ENCODE data around the gene SNAPC4. TPM values are rescaled to one million over a fixed set of nuclear protein-coding genes. Genes with fewer than 3 reads are reported as not detected.

Gene SNAPC4
- polyA plus RNA-seq, 1 donor from 2014 or later: 6.8 TPM

DNA sequence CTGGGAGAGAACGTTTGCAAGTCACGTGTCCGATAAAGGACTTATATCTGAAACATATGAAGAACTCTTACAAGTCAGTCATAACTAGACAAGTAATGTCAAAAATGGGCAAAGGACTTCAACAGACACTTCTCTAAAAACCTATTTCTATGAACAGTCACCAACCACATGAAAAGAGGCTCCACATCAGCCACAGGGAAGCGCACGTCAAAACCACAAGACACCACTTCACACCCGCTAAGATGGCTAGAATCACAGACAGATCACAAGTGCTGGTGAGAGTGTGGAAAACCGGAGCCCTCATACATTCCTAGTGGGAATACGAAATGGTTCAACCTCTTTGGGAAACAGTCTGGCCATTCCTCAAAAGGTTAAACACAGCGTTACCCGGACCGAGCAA lies 15.0 kb downstream of the SNAPC4 start:
- no peaks in the 10 kb centered on the region for H3K36me3 ChIP-seq (ENCODE audit: insufficient read depth, low read length)

DNA sequence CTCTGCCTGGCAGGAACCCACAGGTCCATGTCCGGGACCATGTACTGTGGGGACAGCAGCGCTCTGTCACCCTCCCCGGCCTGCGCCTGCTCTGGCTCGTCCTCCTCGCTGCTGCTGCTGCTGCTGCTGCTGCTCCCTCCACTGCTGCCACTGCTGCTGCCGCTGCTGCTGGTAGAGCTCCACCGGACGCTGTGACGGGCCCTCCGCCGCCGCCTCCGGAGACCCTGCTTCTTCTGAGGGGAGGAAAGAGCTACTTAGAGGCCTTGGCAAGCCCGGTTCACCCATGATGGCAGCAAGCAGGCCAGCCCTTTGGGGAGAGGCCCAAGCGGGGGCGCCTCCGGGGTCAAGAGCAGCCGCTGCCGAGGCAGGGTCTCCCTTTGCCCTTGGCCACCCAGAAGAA lies 16.5 kb downstream of the SNAPC4 start:
- Histone ChIP-seq H3K9ac (ENCODE audit: low read length) (no peak overlapping the region), H3K79me2 (replicated peaks; ENCODE audit: insufficient read depth, low read length) (no peaks in the 10 kb centered on the region), H3K4me2 (ENCODE audit: low read length) (no peak overlapping the region), H4K20me1 (ENCODE audit: insufficient read depth) (no peaks in the 10 kb centered on the region), H3K4me3 (ENCODE audit: low read length) (no peak overlapping the region), H3K9me2 (ENCODE audit: insufficient read depth, low read length) (no peaks in the 10 kb centered on the region), H3K27me3 (ENCODE audit: insufficient read depth, low read depth, low read length) (no peaks in the 10 kb centered on the region), H3F3A (ENCODE audit: insufficient read depth, low read length, poor library complexity, severe bottlenecking) (no peaks in the 10 kb centered on the region), H3K9me3 (ENCODE audit: low read length) (no peaks in the 10 kb centered on the region), H3K36me3 (ENCODE audit: insufficient read depth, low read length) (no peaks in the 10 kb centered on the region), H2AFZ (ENCODE audit: low read depth, low read length) (no peak overlapping the region), H3K27ac (ENCODE audit: low read length) (no peak overlapping the region)
- TF ChIP-seq, protein P1, sequence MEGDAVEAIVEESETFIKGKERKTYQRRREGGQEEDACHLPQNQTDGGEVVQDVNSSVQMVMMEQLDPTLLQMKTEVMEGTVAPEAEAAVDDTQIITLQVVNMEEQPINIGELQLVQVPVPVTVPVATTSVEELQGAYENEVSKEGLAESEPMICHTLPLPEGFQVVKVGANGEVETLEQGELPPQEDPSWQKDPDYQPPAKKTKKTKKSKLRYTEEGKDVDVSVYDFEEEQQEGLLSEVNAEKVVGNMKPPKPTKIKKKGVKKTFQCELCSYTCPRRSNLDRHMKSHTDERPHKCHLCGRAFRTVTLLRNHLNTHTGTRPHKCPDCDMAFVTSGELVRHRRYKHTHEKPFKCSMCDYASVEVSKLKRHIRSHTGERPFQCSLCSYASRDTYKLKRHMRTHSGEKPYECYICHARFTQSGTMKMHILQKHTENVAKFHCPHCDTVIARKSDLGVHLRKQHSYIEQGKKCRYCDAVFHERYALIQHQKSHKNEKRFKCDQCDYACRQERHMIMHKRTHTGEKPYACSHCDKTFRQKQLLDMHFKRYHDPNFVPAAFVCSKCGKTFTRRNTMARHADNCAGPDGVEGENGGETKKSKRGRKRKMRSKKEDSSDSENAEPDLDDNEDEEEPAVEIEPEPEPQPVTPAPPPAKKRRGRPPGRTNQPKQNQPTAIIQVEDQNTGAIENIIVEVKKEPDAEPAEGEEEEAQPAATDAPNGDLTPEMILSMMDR (IDR thresholded peaks at IDR 0.05; ENCODE audit: poor library complexity, severe bottlenecking): no peak
- TF ChIP-seq POLR2AphosphoS5 (IDR thresholded peaks at IDR 0.05): no peak
- TF ChIP-seq RAD21 (conservative IDR thresholded peaks at IDR 0.05): no peak
- no peak for TF ChIP-seq REST (IDR thresholded peaks at IDR 0.05; ENCODE audit: borderline replicate concordance)
- no peak for TF ChIP-seq TAF1 (IDR thresholded peaks at IDR 0.05; ENCODE audit: low read depth)
- no peak for TF ChIP-seq SMC3 (conservative IDR thresholded peaks at IDR 0.05; ENCODE audit: poor library complexity)
- TF ChIP-seq EP300 (conservative IDR thresholded peaks at IDR 0.05; ENCODE audit: poor library complexity, severe bottlenecking): no peak
- no peak for TF ChIP-seq EZH2 (IDR thresholded peaks at IDR 0.05; ENCODE audit: borderline replicate concordance, insufficient read depth, low read length, poor library complexity, severe bottlenecking)

More for the DNA sequence above, 15.0 kb downstream of the SNAPC4 start:
- no peak overlapping the region for H2AFZ ChIP-seq (ENCODE audit: low read depth, low read length)
- no peaks in the 10 kb centered on the region for H3K9me2 ChIP-seq (ENCODE audit: insufficient read depth, low read length)
- H3K9ac ChIP-seq (ENCODE audit: low read length): no peak overlapping the region
- no peak overlapping the region for H3K4me3 ChIP-seq (ENCODE audit: low read length)
- H3F3A ChIP-seq (ENCODE audit: insufficient read depth, low read length, poor library complexity, severe bottlenecking): no peaks in the 10 kb centered on the region
- H3K4me2 ChIP-seq (ENCODE audit: low read length): no peak overlapping the region
- H3K79me2 ChIP-seq (replicated peaks; ENCODE audit: insufficient read depth, low read length): no peaks in the 10 kb centered on the region
- TF ChIP-seq RAD21 (conservative IDR thresholded peaks at IDR 0.05) (no peak), POLR2AphosphoS5 (IDR thresholded peaks at IDR 0.05) (no peak), EZH2 (IDR thresholded peaks at IDR 0.05; ENCODE audit: borderline replicate concordance, insufficient read depth, low read length, poor library complexity, severe bottlenecking) (no peak), SMC3 (conservative IDR thresholded peaks at IDR 0.05; ENCODE audit: poor library complexity) (no peak), EP300 (conservative IDR thresholded peaks at IDR 0.05; ENCODE audit: poor library complexity, severe bottlenecking) (no peak), MXI1 (conservative IDR thresholded peaks at IDR 0.05; ENCODE audit: poor library complexity, severe bottlenecking) (no peak), TAF1 (IDR thresholded peaks at IDR 0.05; ENCODE audit: low read depth) (no peak), REST (IDR thresholded peaks at IDR 0.05; ENCODE audit: borderline replicate concordance) (no peak)
- TF ChIP-seq, protein P1 (IDR thresholded peaks at IDR 0.05; ENCODE audit: poor library complexity, severe bottlenecking): no peak
- H4K20me1 ChIP-seq (ENCODE audit: insufficient read depth): no peaks in the 10 kb centered on the region
- no peaks in the 10 kb centered on the region for H3K27me3 ChIP-seq (ENCODE audit: insufficient read depth, low read depth, low read length)
- H3K9me3 ChIP-seq (ENCODE audit: low read length): no peaks in the 10 kb centered on the region
- H3K27ac ChIP-seq (ENCODE audit: low read length): no peak overlapping the region

Data from neural cell (in vitro differentiated cells).